Transverse colon (tissue), 4 donors: ENCODE data around the gene PNKP. TPM values are rescaled to one million over a fixed set of nuclear protein-coding genes. Genes with fewer than 3 reads are reported as not detected.
A peak's percentile ranks its signal among the peaks of the same experiment; 100 is the strongest.

Experiments
- DNase-seq: peaks from one replicate; pipeline ENCODE4 v3.0.0-alpha.2; 2019
- H3K27ac ChIP-seq, 4 donors: fragments of 200-600 bp; sonication (generic); 2 replicates each; pipeline ENCODE4 v1.5.1; 2016 to 2018; ENCODE audit warnings: inconsistent platforms in 4 of 4
- H3K27me3 ChIP-seq: fragments of 200-600 bp; sonication (generic); 2 replicates; pipeline ENCODE4 v1.5.1; 2017; ENCODE audit warnings: inconsistent platforms
- H3K36me3 ChIP-seq, 4 donors: fragments of 200-600 bp; sonication (generic); 2 replicates each; pipeline ENCODE4 v1.5.1; 2017 to 2019; ENCODE audit warnings: inconsistent platforms in 4 of 4
- H3K4me1 ChIP-seq, 4 donors: fragments of 200-600 bp; sonication (generic); 2 replicates each; pipeline ENCODE4 v1.5.1; 2017 to 2020; ENCODE audit warnings: inconsistent platforms in 4 of 4
- H3K4me3 ChIP-seq, 4 donors: fragments of 200-600 bp; sonication (generic); 1 replicate in 1 of 4; 2 replicates in 3 of 4; pipeline versions ENCODE4 v1.5.1 to v1.6.1; 2017 to 2019; ENCODE audit warnings: inconsistent platforms in 4 of 4
- H3K9me3 ChIP-seq, 2 donors: fragments of 200-600 bp; sonication (generic); 2 replicates each; pipeline ENCODE4 v1.5.1; 2017 to 2019; ENCODE audit warnings: inconsistent platforms in 2 of 2
- CTCF ChIP-seq, 5 experiments: fragments of 200-600 bp in 3 of 5; fragments of 450-650 bp in 2 of 5; sonication (generic) in 3 of 5; IDR thresholded peaks; 1 replicate in 2 of 5; 2 replicates in 3 of 5; pipeline ENCODE4 v1.5.1; 2016 to 2017; ENCODE audit warnings: antibody characterized with exemption in 5 of 5, inconsistent platforms in 3 of 5, mild to moderate bottlenecking in 2 of 5, moderate library complexity in 1 of 5
- EP300 ChIP-seq: sonication (generic); formaldehyde crosslinking; IDR thresholded peaks from one replicate; pipeline ENCODE4 v1.6.1; 2017; ENCODE audit warnings: antibody characterized with exemption, low read depth
- POLR2A ChIP-seq: fragments of 450-650 bp; IDR thresholded peaks from one replicate; pipeline ENCODE4 v1.6.1; 2016; ENCODE audit warnings: antibody characterized with exemption, mild to moderate bottlenecking, moderate library complexity
- POLR2AphosphoS5 ChIP-seq, 3 donors: sonication (generic); formaldehyde crosslinking; IDR thresholded peaks; one replicate each; pipeline ENCODE4 v1.6.1; 2016; ENCODE audit warnings: antibody characterized with exemption in 3 of 3
- WGBS, 2 donors: methylation state at CpG; one replicate each; pipeline ENCODE4 v1.1.5; 2018; ENCODE audit warnings: low coverage in 1 of 2; 5-methylcytosine and 5-hydroxymethylcytosine counted together
- in situ Hi-C, 4 donors: fragments of 200-750 bp; cut with MboI; loops; one replicate each; pipeline versions ENCODE4 v1.15.0 to v1.15.1; 2017; ENCODE audit warnings: low sequenced_read_pairs in 3 of 4, low pct_ligation_motif_present in 1 of 4, low pct_unique_long_range_greater_than_20kb in 1 of 4
- intact Hi-C: fragments of 100-400 bp; cut with DNase I; formaldehyde crosslinking; loops from one replicate; pipeline ENCODE4 v1.15.1; 2023; ENCODE audit warnings: low total_unique reads
- total RNA-seq, 4 donors: library from RNA; depleted of rRNA; stranded (reverse); fragments of >200 nt; gene quantifications; one replicate each; pipeline ENCODE4 v1.1.0, GENCODE V29; 2016

Gene PNKP
- total RNA-seq, 4 donors from 2014 or later, result 60.8 to 128 (median 99.6) TPM

- TF ChIP-seq POLR2A (no peak), POLR2AphosphoS5 (IDR thresholded peaks at IDR 0.05) (no peak), CTCF (IDR thresholded peaks at IDR 0.05) (no peak), EP300 (no peak)
- 60 to 84% methylated on average over 2 to 23 of the region's 23 CpGs for WGBS, 2 donors
- peaks cover 0 to 14% (median 3%) of the 10 kb centered on the region in 4 donors for H3K4me1 ChIP-seq
- intact Hi-C loops (no loop called here), in situ Hi-C loops (no loop called here)
- H3K36me3 ChIP-seq, result peaks cover 0 to 14% (median 6%) of the 10 kb centered on the region in 4 donors
- no peaks in the 10 kb centered on the region for H3K9me3 ChIP-seq
- no peak for DNase-seq
- H3K4me3 ChIP-seq, result no peak overlapping the region
- H3K27me3 ChIP-seq, result no peaks in the 10 kb centered on the region
- H3K27ac ChIP-seq, result no peak overlapping the region
These were observed 40.5 kb upstream of the PNKP start for GRCh38 chr19:49907745-49908446.

GRCh38 chr19:49906879-49907564, 39.6 kb upstream of the PNKP start:
- no peak overlapping the region for H3K4me3 ChIP-seq
- peaks cover 0 to 12% (median 6%) of the 10 kb centered on the region in 4 donors for H3K36me3 ChIP-seq
- 87 to 88% methylated on average over 6 to 16 of the region's 16 CpGs for WGBS, 2 donors
- no peaks in the 10 kb centered on the region for H3K27me3 ChIP-seq
- TF ChIP-seq POLR2AphosphoS5 (IDR thresholded peaks at IDR 0.05) (no peak), CTCF (IDR thresholded peaks at IDR 0.05) (no peak), EP300 (no peak), POLR2A (no peak)
- no peak overlapping the region for H3K27ac ChIP-seq
- intact Hi-C loops (no loop called here), in situ Hi-C loops (no loop called here)
- no peaks in the 10 kb centered on the region for H3K9me3 ChIP-seq
- no peak for DNase-seq
- peaks cover 0 to 14% (median 3%) of the 10 kb centered on the region in 4 donors for H3K4me1 ChIP-seq

- no peak overlapping the region for H3K4me3 ChIP-seq
- TF ChIP-seq EP300 (no peak), POLR2AphosphoS5 (IDR thresholded peaks at IDR 0.05) (no peak), POLR2A (no peak), CTCF (IDR thresholded peaks at IDR 0.05) (no peak)
- WGBS, 2 donors, result 28 to 51% methylated on average over 4 to 6 of the region's 6 CpGs
- peaks cover 0 to 12% (median 6%) of the 10 kb centered on the region in 4 donors for H3K36me3 ChIP-seq
- H3K4me1 ChIP-seq, result no peaks in the 10 kb centered on the region
- no peak overlapping the region for H3K27ac ChIP-seq
- H3K9me3 ChIP-seq, result no peaks in the 10 kb centered on the region
- no peak for DNase-seq
- no peaks in the 10 kb centered on the region for H3K27me3 ChIP-seq
- intact Hi-C loops, result no loop called here
- in situ Hi-C loops, result no loop called here
These were observed 36.8 kb upstream of the PNKP start for GRCh38 chr19:49904136-49904535.

- Histone ChIP-seq H3K27ac (peak within 1 kb of the TSS; percentile 38 to 74 (median 58)), H3K4me3 (no peak within 1 kb of the TSS), H3K27me3 (no peaks in the 10 kb centered on the region), H3K36me3 (no peaks in the 10 kb centered on the region), H3K4me1 (peaks cover 0 to 22% (median 12%) of the 10 kb centered on the region in 4 donors), H3K9me3 (no peaks in the 10 kb centered on the region)
- no peak for TF ChIP-seq POLR2A
- no peak for TF ChIP-seq CTCF (IDR thresholded peaks at IDR 0.05)
- DNase-seq, result peak; percentile 45
- intact Hi-C loops, result no loop called here
- in situ Hi-C loops, result no loop called here
- 20% methylated on average over 20 of the region's 20 CpGs; no CpG with 5 or more reads in 1 of the 2 donors for WGBS, 2 donors
These were observed 29.7 kb upstream of the PNKP start, which contains the start of gene IL4I1 for GRCh38 chr19:49896863-49897621. TSS of gene IL4I1 (minus strand) at chr19:49896887. CDS start at chr19:49896160, 727 bp downstream.
